Middle frontal gyrus (tissue), 1 donor: ENCODE results near the gene LSR.
"Not testable (repeated sequence)": the region's sequence is repeated elsewhere in the genome, so short reads cannot be mapped to it uniquely, and the experiment has no call there.

ENCODE experiments used
- DNase-seq: peaks from one replicate; pipeline ENCODE4 v3.0.0-alpha.2; 2015; ENCODE audit warnings: low spot score; ENCODE audit errors: extremely low spot score

The LSR gene

DNA sequence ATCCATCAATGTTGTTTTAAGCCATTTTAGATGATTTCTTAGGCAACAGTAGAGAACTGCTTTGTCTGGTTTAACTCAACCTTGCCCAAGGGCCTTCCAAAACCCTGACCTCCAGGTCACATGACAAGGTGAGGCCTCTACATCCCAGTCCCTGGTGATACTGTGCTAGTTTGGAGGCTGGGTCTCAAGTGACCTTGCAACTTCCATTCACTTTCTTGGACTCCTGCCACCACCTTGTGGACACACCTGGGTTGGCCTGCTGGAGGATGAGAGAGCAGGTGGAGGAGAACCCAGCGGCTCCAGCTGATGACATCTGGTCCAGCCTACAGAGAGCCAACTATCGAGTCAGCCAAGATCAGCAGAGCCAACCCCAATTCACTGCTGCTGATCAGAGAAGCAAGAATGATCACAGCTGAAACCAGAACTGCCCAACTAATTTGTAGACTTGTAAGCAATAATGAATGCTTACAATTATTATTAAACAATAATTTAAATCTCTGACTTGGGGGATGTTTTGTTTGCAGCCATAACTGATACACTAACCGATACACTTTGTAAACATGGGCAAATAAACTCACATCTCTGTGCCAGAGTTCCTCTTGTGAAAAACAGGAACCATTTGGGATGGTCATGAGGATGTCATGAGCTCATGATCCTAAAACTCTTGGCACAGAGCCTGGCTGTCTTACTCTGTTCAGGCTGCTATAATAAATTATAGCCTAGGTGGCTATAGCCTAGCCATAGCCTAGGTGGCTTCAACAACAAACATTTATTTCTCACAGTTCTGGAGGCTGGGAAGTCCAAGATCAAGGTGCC, 31.8 kb upstream of the LSR start:
- no peak for DNase-seq

DNA sequence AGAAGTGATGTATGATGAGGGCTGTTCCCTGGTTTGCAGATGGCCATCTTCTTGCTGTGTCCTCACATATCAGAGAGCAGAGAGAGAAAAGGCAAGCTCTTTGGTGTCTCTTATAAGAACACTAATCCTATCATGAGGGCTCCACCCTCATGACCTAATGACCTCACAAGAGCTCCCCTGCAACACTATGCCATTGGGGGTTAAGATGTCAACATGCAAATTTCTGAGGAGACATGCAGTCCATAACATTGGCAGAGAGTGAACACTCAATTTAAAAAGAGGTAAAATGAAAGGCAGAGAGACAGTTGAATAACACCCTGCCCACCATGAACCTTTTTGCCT, 31.2 kb upstream of the LSR start:
- DNase-seq: no peak

DNA sequence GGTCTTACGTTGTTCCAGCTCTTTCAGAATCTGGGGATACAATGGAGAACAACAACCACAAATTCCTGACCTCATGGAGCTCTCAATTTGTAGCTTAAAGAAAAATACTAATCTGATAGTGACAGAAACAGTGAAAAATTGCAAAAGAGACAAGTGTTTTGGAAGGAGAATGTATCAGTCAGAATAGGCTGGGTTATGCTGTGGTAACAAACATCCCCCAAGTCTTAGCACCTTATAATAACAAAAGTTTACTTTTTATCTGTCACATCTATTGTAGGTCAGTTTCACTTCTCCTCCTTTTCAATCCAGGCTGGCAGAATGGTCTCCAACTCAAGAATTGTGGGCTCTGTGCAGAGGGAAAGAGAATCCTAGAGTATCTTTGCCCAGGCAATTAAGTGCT, 29.8 kb upstream of the LSR start:
- no peak for DNase-seq

DNA sequence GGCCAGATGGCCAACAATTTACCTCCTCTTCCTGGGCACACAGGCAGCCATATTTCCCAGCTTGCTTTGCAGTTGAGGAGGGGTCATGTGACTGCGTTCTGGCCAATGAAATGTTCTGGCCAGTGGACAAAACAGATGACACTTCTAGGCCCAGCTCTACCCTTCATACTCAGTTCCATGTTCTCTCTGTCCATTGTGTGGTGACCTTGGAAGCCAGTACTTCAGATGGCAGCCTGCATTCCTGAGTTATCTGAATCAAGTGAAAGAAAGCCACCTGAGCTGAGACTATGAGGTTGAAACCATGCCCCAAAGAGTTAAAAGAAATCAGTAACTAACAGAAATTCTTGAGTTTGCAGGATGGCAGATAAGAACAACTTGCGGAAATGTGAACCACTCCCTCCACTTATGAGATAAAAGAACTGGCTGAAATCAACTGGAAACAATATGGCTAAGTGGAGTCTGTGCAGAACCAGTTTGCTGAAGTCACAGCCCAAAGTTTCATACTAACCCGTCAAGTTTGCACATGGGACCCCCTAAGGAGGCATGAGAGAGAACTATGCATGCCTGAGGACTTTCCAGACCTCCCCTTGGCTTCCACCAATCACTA, 28.4 kb upstream of the LSR start:
- DNase-seq: no peak

DNA sequence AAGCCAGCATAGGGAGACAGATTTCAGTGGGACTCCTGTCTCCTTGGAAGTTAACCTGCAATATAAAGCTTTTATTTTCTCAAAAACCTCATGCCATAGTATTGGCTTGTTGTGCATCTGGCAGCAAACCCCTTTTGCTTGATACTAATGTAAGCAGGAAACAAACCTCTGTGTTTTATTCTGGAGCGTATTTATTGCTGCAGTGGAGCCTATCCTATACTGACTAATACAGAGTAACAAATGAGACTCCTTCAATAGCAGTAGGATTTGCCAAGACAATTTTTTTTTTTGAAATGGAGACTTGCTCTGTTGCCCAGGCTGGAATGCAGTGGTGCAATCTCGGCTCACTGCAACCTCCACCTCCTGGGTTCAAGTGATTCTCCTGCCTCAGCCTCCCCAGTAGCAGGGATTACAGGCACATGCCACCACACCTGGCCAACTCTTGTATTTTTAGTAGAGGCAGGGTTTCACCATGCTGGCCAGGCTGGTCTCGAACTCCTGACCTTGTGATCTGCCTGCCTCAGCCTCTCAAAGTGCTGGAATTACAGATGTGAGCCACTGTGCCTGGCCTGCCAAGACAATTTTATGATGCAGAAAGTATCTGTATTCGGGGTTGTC, 27.7 kb upstream of the LSR start:
- not testable (repeated sequence) for DNase-seq

DNA sequence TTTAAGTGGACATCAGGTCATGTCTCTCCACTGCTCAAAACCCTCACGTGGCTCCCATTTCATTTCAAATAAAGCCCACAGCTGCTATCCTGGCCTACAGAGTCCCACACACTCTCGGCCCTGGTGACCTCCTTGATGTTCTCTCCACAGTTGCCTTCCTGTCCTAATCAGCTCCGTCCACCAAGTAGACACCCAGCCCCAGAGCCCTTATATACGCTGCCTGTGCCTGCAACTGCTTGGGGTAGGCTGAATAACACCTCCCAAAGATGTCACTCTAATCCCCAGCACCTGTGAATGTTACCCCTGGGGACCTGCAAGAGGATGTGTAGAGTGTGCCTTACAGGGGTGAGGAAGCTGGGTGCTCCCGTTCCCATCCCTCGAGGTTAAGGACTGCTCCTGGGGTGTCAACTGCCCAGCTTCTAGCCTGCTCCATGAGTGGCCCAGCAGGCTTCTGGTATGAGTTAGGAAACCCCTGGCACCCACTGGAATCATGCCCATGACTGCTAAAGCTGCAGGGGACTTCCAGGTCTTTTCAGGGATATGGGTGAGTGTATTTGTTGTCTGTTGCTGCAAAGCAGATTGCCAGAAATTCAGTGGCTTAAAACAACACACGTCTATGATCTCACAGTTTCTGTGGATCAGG, 26.3 kb upstream of the LSR start:
- DNase-seq: no peak

DNA sequence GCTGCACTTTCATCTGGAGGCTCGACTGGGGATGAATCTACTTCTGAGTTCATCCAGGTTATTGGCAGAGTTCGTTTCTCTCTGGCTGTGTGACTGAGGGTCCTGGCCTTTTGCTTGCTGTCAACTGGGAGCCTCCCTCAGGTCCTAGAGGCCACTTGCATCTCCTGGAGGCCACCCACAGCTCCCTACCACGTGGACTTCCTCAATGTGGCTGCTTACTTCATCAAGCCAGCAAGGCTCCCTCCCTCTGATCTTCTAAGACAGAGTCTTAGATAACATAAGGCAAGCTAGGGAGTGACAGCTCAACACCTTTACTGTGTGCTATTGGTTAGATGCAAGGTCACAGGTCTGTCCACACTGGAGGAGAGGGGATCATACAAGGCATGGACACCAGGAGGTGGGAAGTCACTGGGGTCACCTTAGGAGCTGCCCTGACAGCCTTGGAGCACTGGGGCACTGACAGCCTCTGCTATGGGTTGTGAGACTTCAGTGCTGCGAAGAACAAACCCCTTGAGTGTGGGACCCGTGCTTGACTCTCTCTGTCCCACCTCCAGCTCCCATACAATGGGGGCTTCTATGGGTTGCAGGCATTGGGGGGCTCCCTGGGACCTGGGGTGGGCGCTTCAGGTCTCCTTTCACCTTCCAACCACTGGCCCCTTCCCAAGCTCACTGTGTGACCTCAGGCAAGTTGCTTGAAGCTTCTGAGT, 25.6 kb upstream of the LSR start:
- DNase-seq: no peak

DNA sequence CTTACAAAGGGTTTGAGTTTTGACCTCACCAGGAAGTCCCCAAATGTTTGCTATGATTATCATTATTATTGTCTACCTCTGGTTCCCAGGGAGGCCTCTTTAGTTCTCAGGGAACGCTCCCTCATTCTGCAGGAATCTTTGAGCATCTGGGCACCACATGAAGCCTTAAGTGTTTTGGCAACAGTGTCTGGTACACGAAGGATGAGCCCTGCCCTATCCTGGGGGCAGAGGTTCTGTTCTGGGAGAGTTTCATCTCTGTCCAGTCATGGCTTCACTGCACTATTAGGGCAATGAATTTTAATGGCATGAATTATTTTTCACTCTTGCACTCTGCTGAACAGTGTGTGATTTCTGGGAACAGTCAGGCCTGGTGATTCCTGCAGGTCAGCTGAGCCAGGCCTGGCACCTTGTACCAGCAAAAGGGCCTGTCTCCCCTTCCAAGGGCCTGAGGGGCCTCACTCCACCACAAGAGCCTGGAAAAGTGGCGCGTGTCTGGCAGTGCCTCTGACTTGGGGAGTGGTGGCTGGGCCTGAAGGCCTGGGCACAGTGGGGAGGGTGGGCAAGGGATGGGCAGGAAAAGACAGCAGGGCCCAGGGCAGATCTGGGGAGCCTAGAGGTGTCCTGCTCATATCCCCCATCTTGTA, 24.8 kb upstream of the LSR start:
- no peak for DNase-seq

DNA sequence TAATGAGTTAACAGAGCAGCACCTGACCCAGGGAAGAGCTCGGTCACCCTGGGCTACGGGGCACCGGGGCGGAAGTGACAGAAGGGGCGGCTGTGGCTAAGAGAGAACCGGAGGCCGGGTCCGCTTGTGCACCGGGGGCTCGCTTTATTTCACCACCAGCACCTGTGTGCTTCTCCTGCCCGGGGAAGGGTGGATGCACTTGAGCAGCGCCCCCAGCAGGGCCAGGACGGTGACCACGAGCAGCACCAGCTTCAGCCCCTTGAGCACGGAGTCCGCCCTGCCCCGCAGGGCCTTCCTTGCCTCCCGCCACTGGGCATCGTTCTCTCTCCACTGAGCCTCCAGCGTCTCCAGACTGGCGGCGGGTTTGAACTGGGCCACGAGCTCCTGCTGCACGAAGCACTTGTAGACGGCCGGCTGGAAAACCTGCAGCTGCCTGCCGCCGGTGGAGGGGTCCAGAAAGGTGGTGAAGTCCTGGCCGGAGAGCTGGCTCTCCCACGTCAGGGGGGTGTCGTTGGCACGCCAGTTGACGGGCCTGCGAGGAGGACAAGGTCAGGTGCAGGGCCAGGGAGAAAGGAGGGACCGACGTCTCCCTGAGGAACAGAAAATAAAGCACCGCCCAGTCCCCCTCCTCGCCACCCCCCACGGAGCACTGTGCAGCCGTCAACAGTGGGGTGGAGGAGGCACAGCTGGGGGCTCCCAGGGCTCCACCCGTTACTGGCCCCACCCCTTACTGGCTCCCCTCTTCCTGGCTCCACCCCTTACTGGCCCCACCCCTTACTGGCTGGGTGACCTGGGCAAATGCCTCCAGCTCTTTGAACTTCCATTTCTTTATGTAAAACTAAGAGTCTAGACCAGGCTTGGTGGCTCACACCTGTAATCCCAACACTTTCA, 23.9 kb upstream of the LSR start:
- DNase-seq: no peak

DNA sequence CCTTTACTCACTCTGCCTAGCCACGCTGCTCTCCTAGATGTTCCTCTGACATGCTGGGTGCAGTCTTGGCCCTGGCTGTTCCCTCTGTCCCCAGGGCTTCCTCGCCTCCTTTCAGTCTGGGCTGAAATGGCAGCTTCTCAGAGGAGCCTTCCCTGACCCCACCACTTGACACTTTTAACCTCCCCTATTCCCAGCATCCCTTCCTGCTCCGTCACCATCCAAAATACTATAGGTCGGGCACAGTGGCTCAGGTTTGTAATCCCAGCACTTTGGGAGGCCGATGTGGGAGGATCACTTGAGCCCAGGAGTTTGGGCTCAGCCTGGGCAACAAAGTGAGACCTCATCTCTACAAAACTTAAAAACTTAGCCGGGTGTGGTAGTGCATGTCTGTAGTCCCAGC, 22.9 kb upstream of the LSR start:
- DNase-seq: no peak

DNA sequence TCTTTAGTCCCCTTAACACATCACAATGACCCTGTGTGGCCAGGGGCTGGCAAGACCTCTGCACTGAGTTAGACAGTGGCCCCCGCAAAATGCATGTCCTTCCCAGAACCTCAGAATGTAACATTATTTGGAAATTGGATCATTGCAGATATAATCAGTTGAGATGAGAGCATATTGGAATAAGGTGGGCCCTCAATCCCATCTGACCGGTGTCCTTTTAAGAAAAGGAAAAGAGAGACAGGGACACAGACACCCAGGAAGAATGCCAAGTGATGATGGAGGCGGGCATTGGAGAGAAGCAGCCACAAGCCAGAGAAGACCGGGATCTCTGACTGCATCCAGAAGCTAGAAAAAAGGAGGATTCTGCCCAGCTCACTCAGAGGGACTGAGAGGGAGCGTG, 22.1 kb upstream of the LSR start:
- no peak for DNase-seq

DNA sequence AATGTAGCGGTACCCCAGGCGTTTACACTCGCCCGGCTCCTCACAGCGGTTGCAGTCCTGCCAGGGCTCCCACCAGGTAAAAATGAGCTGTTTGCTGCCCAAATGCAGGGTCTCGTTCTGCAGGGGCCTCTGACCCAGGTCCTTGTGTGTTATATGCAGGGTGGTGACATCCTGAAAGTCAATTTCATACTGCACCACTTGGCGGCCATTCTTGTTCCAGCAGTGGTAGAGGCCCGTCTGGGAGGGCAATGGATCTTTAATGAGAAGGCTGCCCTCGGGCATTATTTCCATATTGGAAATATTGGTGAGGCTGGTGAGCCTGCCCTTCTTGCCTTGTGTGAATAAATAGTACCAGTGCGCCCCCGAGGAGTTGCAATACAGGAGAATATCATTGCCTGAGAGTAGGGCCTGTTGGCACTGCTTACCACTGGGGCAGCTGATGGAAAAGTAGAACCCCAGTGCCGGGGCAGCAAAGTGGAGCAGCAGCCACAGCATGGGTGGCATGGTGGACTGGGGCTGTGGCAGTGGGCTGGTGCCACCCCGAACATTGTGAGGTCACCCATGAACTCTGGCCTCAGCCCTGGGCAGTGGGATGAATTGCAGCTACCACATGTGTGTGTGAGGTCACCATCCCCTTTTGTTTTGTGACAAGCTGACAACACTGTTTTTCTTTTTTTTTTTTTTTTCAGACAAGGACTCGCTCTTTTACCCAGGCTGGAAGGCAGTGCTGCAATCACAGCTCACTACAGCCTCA, 20.4 kb upstream of the LSR start, which contains the start of gene FAM187B:
Gene FAM187B (minus strand): TSS at position 563 of the 754 bp plus-strand sequence. CDS start 59 bp downstream, at position 504.
- DNase-seq: no peak

DNA sequence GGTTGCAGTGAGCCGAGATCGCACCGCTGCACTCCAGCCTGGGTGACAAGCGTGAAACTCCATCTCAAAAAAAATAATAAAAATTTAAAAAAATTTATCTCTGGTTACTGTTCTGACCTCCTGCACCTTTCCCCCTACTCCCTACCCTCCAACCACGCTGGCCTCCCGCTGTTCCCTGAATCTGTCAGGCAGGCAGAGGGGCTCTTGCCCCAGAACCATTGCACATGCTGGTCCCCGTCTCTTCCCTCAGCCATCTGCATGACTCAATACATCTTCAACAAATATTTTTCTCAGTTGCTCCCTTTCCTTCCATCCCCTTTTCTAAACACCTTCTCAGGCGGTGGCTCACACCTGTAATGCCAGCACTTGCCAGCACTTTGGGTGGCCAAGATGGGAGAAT, 19.2 kb upstream of the LSR start:
- DNase-seq: no peak

DNA sequence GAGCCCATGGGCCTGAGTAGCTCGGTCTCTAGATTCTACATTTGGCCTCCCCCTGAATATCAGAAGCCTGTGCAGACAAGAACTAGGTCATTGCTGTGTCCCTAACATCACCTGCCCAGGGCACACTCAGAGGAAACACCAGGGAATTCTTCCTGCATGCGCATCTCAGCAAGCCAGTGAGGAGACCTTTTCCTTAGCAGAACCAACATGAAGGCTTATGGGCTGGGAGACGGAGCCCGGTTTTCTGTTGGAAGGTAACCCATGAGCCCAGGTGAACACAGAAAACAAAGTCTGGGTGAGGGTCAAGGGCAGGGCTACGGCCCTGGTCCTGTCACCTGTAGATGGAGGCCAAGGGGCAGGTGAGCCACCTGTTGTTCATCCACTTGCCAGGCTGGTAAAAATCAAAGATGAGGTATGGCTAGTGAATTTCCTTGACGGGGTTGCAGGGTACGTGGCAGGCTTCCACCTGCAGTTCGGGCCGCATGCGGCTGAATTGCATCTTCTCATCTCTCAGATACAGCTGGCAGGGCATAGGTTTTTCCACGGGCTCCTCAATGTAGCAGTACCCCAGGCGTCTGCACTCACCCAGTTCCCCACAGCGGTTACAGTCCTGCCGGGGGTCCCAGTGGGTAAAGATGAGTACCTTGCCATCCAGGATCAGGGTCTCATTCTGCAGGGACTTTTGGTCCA, 16.7 kb upstream of the LSR start:
- no peak for DNase-seq

DNA sequence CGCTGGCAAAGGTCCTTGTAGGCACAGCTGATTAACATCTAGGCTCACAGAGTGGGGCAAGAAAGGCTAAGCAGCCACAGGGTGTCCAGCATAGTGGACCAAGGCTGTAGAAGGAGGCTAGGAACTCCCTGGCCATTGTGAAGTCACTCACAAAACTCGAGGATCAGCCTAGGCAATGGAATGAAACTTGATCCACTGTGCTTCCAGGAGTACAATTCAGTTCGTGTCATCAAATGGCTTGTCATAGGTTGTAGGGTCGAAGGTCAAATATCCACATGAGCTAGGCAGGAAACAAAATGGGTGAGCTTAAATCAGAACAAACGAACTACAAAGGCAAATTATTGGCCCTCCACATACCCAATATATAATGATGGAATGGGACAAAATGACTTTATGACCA, 15.9 kb upstream of the LSR start:
- no peak for DNase-seq

DNA sequence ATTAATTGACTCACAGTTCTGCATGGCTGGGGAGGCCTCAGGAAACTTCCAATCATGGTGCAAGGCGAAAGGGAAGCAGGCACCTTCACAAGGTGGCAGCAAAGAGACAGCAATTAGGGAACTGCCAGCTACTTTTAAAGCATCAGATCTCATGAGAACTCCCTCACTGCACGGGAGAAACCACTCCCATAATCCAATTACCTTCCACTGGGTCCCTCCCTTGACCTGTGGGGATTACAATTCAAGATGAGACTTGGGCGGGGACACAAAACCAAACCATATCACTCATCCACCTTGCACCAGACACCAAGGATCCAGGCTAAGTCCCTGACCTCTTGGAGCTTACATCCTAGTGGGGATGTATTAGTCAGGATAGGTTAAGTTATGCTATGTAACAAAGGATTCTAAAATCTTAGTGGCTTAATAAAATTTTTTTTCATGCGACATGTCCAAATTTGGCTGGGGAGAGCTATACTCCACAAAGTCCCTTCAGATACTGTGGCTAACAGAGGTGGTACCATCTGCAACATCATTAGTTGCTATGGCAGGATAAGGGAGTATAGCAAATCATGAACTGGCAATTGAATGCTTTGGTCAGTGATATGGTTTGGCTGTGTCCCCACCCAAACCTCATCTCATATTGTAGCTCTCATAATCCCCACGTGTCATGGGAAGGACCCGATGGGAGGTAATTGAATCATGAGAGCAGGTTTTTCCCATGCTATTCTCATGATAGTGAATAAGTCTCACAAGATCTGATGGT, 12.0 kb upstream of the LSR start:
- no peak for DNase-seq

DNA sequence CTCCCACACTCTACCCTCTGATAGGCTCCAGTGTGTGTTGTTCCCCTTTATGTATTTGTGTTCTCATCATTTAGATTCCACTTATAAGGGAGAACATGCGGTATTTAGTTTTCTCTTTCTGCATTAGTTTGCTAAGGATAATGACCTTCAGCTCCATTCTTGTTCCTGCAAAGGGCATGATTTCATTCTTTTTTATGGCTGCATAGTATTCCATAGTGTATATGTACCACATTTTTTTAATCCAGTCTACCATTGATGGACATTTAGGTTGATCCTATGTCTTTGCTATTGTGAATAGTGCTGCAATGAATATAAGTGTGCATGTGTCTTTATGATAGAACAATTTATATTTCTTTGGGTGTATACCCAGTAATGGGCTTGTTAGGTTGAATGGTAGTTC, 9.2 kb upstream of the LSR start:
- DNase-seq: not testable (repeated sequence)

DNA sequence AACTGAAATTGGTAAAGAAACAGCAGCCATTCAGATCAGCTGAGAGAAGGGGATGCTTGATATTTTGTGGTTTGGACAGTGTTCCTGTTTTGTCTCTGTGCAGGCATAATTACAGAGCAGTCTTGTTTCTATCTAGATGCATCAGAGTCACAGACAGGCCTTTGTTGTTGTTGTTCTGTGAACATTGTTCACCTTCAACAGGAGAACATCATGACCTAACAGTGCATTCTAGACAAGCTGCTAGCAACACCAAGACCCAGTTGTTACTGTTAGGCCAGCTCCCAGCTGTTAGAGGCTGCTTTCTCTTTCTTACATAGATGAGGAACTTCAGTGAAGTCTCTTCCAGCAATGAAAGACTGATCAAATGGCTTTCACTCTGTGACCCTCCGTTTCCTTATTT, 8.5 kb upstream of the LSR start:
- DNase-seq: no peak
